ENCODE measurements around the gene MIF4GD. TPM values are rescaled to one million over a fixed set of nuclear protein-coding genes. Genes with fewer than 3 reads are reported as not detected.

MIF4GD gene
- total RNA-seq, 4 donors from 2014 or later: 42.4 to 52.0 (median 44.8) TPM

DNA sequence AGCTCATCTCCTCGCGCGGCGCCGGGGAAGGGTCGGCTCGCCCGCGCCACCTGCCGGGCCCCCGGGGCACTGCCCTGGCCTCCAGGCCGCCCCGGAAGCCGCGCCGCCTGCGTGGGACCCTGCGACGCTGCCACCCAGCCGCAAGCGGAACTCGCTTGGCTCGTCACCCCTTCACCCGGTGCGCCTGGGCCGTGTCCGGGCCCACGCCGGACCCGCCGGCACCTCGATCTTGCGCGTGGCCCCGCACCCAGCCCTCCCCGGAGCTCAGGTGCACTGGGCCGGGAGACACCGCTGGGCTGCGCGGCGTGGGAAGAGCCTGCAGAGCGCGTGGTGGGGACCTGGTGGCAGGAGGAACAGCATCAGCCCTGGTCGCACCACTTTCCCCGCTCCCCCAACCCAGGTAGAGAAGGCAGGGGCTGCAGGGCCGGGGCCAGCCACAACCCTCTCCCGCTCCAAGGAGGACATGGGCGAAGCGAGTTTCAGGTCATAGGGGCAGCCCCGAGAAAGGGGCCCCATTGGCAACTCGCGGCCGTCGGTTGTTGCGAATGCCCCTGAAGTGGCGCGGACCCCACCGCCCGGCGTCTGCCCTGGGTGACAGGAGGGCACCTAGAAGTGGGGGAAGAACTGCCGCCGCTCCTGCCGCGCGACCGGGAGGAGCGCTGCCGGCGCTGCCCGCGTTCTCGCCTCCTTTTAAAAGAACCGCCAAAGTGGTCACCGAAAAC is 363 bp upstream of the MIF4GD start:
- H3K4me3 ChIP-seq: peak overlapping the region; percentile 88 to 90 (median 90)
- no peaks in the 10 kb centered on the region for H3K9me3 ChIP-seq
- peak in 1 of 2 donors; percentile 9 for TF ChIP-seq POLR2AphosphoS5 (IDR thresholded peaks at IDR 0.05)
- TF ChIP-seq, protein P1, sequence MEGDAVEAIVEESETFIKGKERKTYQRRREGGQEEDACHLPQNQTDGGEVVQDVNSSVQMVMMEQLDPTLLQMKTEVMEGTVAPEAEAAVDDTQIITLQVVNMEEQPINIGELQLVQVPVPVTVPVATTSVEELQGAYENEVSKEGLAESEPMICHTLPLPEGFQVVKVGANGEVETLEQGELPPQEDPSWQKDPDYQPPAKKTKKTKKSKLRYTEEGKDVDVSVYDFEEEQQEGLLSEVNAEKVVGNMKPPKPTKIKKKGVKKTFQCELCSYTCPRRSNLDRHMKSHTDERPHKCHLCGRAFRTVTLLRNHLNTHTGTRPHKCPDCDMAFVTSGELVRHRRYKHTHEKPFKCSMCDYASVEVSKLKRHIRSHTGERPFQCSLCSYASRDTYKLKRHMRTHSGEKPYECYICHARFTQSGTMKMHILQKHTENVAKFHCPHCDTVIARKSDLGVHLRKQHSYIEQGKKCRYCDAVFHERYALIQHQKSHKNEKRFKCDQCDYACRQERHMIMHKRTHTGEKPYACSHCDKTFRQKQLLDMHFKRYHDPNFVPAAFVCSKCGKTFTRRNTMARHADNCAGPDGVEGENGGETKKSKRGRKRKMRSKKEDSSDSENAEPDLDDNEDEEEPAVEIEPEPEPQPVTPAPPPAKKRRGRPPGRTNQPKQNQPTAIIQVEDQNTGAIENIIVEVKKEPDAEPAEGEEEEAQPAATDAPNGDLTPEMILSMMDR (IDR thresholded peaks at IDR 0.05): peak; percentile 86 to 97 (median 90)
- no peak for TF ChIP-seq EP300 (IDR thresholded peaks at IDR 0.05)
- WGBS: 0% methylated on average over 24 of the region's 74 CpGs
- H3K27me3 ChIP-seq: peaks cover 0 to 4% (median 0%) of the 10 kb centered on the region in 4 donors
- intact Hi-C loops (cut with DNase I): loop anchor here (5.0 kb wide), 1 partner anchor 136 kb away; the partner anchor contains the start of gene GRB2
- H3K36me3 ChIP-seq: peaks cover 1 to 20% (median 10%) of the 10 kb centered on the region in 4 donors
- H3K27ac ChIP-seq (replicated peaks in 1 of 4): peak overlapping the region; percentile 96 to 98 (median 97)
- H3K4me1 ChIP-seq: peaks cover 27 to 57% (median 43%) of the 10 kb centered on the region in 4 donors
- DNase-seq (ENCODE audit: extremely low spot score): no peak

DNA sequence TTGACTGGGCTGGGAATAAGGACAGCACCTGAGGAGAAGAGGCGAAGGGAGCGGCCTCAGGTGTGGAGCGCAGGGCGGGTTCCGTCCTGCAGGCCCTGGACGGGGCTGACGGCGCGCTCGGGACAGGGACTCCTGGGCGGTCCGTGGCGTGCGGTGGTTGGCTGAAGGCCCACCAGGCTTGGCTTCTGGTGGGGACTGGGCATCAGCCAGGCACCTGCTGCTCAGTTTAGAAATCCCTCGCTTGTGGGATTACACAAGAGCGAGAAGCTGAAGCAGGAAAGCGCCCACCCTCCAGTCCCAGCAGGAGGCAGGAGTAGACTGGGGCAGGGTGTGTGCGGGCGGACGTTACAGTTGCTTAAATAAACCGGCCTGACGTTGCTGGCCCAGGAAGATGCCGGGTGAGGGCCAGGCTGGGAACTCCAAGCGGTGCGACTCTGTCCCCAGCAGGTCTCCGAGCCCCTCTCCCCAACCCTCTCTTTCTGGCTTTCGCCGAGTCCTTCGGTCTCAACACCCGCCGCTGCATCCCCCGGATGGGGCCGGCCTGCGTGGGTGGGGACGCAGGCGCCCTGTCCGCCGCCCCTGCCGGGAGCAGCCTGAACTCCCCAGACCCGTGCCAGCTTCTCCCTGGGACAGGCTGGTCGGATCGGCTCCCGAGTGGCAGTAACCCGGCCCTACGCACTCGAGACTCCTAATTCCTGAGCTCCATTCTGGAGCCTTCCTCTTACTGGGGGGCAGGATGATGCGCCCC is 639 bp downstream of the MIF4GD start:
- 1% methylated on average over 34 of the region's 47 CpGs for WGBS
- Histone ChIP-seq H3K4me1 (peaks cover 27 to 57% (median 43%) of the 10 kb centered on the region in 4 donors), H3K9me3 (no peaks in the 10 kb centered on the region), H3K27me3 (peaks cover 0 to 4% (median 0%) of the 10 kb centered on the region in 4 donors), H3K4me3 (peak overlapping the region; percentile 88 to 90 (median 90)), H3K36me3 (peaks cover 11 to 30% (median 20%) of the 10 kb centered on the region in 4 donors), H3K27ac (replicated peaks in 1 of 4) (peak overlapping the region; percentile 96 to 98 (median 97))
- TF ChIP-seq POLR2A (IDR thresholded peaks at IDR 0.05; ENCODE audit: low read depth) (no peak), POLR2AphosphoS5 (IDR thresholded peaks at IDR 0.05) (peak; percentile 48 to 67), EP300 (IDR thresholded peaks at IDR 0.05) (no peak)
- TF ChIP-seq, protein P1 (IDR thresholded peaks at IDR 0.05): peak; percentile 34 to 39 (median 35)
- intact Hi-C loops (cut with DNase I): loop anchor here (5.0 kb wide), 1 partner anchor 137 kb away; the partner anchor contains the start of gene GRB2
- DNase-seq (ENCODE audit: extremely low spot score): no peak

DNA sequence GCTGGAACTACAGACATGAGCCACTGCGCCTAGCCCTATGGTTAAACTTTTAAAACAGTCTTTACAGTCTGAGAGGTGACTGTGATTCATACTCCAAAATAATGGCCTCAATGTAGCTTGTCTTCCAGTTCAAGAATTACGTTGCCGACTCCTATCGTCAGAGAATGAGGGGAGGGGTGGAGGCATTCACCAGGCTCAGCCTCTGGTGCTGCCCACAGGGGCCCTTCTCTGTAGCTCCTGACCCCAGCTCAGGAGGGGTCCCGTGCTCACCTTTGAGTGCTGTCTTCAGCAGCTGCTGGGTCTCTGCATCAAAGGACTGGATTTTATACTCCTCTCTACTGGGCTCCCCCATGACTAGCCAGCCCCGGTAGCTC is 1.2 kb downstream of the MIF4GD start:
- no peak for DNase-seq (ENCODE audit: extremely low spot score)
- intact Hi-C loops (cut with DNase I): loop anchor here (5.0 kb wide), 1 partner anchor 137 kb away; the partner anchor contains the start of gene GRB2
- 21% methylated on average over 6 of the region's 6 CpGs for WGBS
- Histone ChIP-seq H3K4me3 (peak overlapping the region; percentile 88 to 90 (median 90)), H3K36me3 (peaks cover 17 to 36% (median 25%) of the 10 kb centered on the region in 4 donors), H3K4me1 (peaks cover 27 to 57% (median 43%) of the 10 kb centered on the region in 4 donors), H3K9me3 (no peaks in the 10 kb centered on the region), H3K27me3 (peaks cover 0 to 4% (median 0%) of the 10 kb centered on the region in 4 donors), H3K27ac (replicated peaks in 1 of 4) (peak overlapping the region; percentile 96 to 98 (median 97))
- TF ChIP-seq POLR2A (IDR thresholded peaks at IDR 0.05; ENCODE audit: low read depth) (no peak), POLR2AphosphoS5 (IDR thresholded peaks at IDR 0.05) (no peak)
- TF ChIP-seq, protein P1 (IDR thresholded peaks at IDR 0.05): no peak

DNA sequence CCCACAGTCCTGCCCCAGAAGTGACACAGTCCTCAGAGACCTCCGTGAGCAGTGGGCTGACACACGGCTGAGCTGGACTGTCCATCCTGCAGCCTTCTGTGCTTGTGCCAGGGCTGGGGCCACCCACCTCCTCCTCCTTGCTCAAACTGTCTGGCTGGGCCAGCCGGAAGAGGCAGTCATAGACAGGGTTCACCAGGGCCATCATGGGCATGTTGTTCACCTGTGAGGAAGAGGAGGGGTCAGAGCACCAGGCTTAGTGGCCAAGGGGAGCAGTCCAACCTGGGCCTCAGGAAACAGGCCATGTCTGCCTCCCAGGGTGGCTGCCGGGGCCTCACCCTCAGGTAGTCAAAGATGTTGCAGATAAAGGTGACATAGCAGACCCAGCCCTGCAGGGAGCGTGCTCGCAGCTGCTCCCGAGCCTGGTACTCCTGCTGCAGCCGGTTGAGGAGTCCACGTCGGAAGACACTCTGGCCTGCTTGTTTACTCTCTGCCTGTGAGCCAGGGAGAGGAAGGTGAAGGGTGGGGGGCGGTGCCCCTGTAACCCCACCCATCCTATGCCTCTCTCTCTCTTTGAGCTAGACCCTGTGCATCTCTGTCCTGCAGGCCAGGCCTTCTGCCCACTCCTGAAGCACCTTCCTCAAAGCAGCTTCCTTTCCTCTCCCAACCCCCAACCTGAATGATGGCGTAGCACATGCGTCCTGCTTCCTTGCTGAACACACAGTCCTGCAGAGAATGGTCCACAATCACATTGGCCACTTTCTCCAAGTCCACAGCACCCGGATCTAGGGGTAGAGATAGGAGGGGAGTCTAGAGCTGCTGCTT is 3.4 kb downstream of the MIF4GD start:
- no peak for DNase-seq (ENCODE audit: extremely low spot score)
- Histone ChIP-seq H3K4me3 (no peak overlapping the region), H3K36me3 (peaks cover 25 to 49% (median 42%) of the 10 kb centered on the region in 4 donors), H3K4me1 (peaks cover 23 to 49% (median 39%) of the 10 kb centered on the region in 4 donors), H3K27me3 (peaks cover 0 to 4% (median 0%) of the 10 kb centered on the region in 4 donors), H3K9me3 (no peaks in the 10 kb centered on the region), H3K27ac (replicated peaks in 1 of 4) (no peak overlapping the region)
- TF ChIP-seq POLR2A (IDR thresholded peaks at IDR 0.05; ENCODE audit: low read depth) (no peak), POLR2AphosphoS5 (IDR thresholded peaks at IDR 0.05) (no peak), EP300 (IDR thresholded peaks at IDR 0.05) (no peak)
- TF ChIP-seq, protein P1 (IDR thresholded peaks at IDR 0.05): no peak
- intact Hi-C loops (cut with DNase I): no loop called here
- WGBS: 51% methylated on average over 13 of the region's 14 CpGs
